ENCODE measurements around the gene SEZ6L2.

SEZ6L2 gene

DNA sequence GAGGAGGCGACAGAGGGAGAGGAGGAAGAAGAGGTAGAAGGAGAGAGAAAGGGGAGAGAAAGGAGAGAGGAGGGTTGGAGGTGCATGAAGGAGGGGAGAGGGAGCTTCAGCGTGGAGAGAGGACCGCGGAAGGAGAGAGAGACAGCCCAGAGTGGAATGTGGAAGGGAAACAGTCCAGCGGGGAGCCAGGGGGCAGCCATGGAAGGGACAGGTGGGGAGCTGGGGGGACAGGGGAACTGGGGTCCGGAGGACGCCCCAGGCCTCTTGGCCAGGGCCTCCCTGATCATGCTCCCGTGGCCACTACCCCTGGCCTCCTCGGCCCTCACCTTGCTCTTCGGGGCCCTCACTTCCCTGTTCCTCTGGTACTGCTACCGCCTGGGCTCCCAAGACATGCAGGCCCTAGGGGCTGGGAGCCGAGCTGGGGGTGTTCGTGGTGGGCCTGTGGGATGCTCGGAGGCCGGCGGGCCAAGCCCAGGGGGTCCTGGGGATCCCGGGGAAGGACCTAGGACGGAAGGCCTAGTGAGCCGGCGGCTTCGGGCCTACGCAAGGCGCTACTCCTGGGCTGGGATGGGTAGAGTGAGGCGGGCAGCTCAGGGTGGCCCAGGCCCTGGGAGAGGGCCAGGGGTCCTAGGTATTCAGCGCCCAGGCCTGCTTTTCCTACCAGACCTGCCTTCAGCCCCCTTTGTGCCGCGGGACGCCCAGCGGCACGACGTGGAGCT lies 1.7 kb upstream of the SEZ6L2 start:
- TF ChIP-seq, protein P1, sequence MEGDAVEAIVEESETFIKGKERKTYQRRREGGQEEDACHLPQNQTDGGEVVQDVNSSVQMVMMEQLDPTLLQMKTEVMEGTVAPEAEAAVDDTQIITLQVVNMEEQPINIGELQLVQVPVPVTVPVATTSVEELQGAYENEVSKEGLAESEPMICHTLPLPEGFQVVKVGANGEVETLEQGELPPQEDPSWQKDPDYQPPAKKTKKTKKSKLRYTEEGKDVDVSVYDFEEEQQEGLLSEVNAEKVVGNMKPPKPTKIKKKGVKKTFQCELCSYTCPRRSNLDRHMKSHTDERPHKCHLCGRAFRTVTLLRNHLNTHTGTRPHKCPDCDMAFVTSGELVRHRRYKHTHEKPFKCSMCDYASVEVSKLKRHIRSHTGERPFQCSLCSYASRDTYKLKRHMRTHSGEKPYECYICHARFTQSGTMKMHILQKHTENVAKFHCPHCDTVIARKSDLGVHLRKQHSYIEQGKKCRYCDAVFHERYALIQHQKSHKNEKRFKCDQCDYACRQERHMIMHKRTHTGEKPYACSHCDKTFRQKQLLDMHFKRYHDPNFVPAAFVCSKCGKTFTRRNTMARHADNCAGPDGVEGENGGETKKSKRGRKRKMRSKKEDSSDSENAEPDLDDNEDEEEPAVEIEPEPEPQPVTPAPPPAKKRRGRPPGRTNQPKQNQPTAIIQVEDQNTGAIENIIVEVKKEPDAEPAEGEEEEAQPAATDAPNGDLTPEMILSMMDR (conservative IDR thresholded peaks at IDR 0.05), result no peak
- H3K27ac ChIP-seq, result peak overlapping the region; percentile 73

DNA sequence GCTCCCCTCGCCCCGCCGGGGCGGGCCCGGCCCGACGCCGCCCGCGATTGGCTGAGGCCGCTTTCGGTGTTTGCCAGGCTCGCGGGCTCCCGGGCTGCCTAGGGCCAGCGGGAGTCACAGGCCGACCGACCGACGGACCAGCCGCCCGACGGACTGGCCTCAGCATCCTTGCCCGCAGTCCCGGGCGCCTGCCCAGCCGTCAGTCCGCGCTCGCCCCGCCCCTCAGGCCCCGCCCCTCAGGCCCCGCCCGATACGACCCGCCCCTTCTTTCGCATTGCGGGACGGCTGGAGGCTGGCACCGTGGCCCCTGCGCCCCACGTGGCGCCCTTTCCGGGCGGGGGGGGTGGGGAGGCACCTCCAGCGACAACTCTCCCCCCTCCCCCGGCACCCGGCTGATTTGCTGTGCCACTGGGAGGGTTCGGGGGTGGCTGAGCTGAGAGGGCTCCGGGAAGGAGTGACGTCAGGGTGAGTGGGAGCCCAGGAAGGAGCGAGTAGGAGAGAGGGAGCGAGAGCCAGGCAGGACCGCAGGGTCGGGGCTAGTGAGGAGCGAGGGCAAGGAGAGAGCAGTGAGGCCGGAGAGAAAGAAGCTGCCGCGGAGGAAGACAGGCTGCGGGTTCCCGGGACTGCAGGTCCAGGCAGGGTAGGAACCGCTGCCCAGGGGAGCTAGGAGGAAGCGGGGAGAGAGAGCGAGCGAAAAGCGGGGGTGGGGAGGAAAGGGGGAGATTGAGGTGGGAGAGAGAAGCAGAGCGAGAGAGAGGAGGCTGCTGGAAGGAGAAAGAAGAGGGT lies 945 bp upstream of the SEZ6L2 start, which contains the start of gene ASPHD1:
TSS of gene ASPHD1 (plus strand) at position 387 of the 786 bp plus-strand sequence. CDS start 484 bp downstream, outside the sequence.
- H3K27ac ChIP-seq, result peak within 1 kb of the TSS; percentile 73
- TF ChIP-seq, protein P1 (conservative IDR thresholded peaks at IDR 0.05), result no peak

DNA sequence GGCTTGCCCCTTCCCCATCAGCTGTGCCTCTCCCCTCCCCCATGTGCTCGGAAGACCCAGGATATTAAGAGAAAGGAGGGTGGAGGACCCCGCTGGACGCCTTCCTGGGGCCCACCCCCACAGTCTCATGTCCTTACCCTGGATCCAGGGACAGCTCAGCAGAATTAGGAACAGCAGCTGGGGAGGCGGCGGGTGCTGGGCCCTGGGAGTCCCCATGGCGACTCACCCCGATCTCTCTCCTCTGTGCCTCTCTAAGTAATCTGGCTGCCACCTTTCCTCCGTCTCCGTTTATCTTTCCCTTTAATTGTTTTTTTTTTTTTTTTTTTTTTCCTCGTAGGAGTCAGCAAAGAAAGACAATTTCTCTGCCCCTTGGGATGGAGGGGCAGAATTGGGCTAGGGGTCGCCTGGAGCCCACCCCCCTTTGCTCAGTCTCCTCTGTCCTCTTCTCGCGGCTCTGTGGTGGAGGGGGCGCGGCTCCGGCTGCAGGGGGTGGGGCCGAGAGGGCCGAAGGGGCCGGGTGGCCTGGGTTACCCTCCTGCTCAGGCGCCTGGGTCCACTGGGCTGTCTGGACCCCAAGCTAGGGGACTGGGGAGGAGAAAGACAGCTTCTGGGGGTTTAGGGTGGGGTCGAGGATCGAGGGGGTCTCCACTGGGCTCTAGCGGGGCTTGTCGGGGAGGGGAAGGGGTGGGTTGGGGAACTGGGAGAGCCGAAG lies 390 bp downstream of the SEZ6L2 start:
- TF ChIP-seq, protein P1 (conservative IDR thresholded peaks at IDR 0.05), result no peak
- H3K27ac ChIP-seq, result peak overlapping the region; percentile 73

DNA sequence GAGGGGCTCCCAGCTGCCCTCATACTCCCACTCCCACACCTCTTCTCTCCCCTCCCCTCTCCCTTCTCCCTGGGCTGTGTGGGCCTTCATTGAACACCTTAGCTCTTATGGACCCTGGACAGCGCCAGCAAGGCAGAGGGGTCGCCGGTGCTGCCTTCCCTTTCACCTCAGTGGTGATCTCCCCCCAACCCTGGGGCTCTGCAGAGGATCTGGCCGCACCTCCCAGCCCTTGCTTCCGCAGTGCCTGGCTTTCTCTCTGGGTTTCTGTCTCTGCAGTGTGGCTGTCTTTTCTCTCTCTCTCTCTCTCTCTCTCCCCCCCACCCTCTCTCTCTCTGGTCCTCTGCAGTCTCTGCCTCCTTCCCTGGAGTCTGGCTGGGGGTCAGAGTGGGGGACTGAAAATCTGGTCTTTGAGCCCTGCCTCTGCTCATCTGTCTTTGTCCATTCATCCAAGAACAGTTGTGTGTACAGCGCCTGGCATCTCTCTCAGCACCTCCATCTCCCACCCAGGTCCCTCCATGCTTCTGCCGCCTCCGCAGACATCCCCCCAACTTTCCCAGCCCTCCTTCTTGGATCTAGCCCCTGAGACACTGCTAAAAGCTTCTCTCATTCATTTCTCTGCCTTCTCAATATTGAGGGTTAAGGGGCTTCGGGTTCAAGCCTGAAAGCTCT lies 1.1 kb downstream of the SEZ6L2 start:
- H3K27ac ChIP-seq, result peak overlapping the region; percentile 73
- TF ChIP-seq, protein P1 (conservative IDR thresholded peaks at IDR 0.05), result no peak

DNA sequence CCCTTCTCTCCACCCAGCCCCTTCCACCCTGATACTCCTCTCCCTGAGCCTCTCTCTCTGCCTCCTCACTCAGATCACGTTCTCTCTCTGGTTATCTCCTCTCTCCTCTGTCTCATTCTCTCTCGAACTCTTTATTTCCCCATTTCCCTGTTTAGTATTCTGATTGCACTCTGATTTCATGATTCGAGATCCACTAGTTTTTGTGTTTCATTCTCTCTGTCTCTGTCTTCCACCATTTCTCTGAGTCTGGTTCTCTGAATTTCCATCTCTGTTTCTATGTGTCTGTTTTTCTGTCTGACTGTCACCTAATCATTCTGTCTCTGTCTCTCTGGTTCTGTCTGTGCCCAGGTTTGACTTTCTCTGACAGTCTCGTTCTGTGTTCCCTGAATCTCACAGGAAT lies 2.0 kb downstream of the SEZ6L2 start:
- TF ChIP-seq, protein P1 (conservative IDR thresholded peaks at IDR 0.05), result no peak

DNA sequence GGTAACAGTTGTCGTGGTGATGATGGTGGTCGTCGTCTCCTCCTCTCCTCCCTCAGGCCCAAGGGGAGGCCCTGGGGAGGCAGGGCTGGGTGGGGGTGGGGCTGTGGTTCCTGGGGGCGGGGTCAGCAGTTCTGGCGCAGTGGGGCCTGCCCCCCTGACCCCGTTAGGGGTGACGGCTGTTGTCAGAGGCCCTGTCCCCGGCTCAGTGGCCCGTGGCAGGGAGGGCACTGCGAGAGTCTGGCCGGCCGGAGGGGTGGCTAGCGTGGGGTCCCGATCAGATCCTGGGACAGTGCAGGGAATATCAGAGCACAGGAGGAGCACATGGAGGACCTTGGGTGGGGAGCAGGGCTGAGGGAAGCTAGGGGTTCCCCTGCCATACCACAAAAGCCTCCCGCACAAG lies 2.5 kb downstream of the SEZ6L2 start:
- H3K27ac ChIP-seq, result no peak overlapping the region
- TF ChIP-seq, protein P1 (conservative IDR thresholded peaks at IDR 0.05), result no peak

More for the DNA sequence above, 2.0 kb downstream of the SEZ6L2 start:
- H3K27ac ChIP-seq, result no peak overlapping the region

All from VCaP (cell line).